Fibroblast of skin of left biceps (primary cell): ENCODE measurements around the gene ABCG1.

Experiments used
- DNase-seq, 2 experiments: peaks; one replicate each; pipeline ENCODE4 v3.0.0-alpha.2; 2013; ENCODE audit warnings: low read depth in 2 of 2

The ABCG1 gene

DNA sequence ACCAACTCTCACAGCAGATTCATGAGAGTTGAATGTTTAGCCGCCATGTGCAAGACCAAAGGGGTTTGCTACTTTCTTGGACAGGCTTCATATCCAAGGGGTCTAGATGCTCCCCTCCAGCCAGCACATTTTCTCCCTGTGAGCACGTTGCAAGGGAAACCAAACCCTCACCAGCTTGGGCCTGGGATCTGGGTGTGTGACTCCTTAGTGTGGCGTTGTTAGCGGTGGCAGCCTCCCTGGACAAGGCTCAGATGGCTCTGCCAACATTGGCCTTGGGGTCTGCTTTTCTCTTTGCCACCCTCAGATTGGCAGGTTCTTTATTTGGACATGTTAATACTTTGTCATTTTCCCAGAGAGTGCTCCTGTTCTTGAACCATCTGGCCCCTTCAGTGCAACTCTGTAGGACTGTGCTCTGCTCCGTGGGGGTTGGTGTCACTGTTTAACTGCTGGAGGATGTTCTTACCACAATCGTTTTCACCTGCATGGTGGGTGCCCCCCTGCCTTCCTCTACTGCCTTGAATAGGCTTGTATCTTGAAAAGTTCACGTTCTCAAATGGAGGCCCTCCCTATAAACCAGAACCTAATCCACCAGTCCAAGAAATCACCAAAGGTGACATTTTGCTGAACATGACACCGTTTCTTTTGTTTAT is 13.4 kb downstream of the ABCG1 start:
- DNase-seq, result no peak

DNA sequence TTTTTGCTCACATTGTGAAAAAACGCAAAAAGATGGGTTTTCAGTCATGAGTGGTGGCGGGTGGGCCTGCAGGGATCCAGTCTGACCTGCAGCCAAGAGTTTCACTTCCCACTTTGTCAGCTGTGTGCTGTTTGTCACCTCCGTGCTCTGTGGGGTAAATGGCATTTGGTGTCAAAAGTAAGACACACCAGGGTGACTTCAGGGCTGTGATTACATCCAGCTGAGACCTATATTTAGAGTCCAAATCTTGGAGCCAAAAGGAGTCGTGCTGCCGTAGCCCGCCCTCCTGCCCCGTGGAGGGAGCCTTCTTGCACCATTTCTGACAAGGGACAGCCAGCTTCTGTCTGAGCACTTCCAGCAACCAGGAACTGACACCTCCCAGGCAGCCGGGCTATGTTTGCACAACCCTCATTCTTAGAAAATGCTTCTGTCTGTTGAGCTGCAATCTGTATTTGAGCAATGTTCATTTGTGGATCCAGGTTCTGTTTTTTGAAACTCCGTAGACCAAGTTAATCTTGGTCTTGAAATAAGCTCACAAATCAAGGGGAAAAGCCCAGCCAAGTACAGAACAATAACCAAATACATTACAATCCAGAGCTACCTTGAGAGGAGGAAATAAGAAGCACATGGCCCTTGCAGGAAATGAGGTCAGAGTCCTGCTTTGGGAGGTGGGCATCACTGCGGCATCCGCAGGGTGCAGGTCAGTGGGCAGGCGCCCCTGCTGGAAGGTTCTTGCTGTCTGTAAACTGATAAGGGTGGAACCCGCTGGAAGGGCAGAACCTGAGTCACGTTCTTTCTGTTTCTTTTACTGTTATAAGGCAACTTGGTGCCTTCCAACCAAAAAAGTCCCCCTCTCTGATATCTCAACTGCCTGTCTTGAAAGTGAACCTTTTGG is 14.4 kb downstream of the ABCG1 start:
- DNase-seq, result no peak

DNA sequence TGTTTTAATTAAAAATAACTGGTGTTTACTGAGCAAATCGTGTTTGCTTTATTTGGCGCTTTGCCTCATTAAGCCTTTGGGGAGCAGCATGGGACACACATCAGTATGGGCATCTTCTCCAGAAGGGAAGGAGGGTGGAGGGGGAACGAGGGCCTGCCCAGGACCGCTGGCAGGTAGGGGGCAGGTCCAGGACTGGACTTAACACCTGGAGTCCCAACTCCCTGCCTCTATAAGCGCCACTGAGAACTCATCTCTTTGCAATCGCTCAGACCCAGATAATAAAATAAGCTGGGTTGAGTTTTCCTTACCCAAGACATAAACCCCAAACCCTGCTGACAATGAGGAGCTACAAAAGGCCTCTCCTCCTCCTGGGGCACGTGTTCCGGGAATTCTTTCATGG is 15.1 kb downstream of the ABCG1 start:
- no peak for DNase-seq

DNA sequence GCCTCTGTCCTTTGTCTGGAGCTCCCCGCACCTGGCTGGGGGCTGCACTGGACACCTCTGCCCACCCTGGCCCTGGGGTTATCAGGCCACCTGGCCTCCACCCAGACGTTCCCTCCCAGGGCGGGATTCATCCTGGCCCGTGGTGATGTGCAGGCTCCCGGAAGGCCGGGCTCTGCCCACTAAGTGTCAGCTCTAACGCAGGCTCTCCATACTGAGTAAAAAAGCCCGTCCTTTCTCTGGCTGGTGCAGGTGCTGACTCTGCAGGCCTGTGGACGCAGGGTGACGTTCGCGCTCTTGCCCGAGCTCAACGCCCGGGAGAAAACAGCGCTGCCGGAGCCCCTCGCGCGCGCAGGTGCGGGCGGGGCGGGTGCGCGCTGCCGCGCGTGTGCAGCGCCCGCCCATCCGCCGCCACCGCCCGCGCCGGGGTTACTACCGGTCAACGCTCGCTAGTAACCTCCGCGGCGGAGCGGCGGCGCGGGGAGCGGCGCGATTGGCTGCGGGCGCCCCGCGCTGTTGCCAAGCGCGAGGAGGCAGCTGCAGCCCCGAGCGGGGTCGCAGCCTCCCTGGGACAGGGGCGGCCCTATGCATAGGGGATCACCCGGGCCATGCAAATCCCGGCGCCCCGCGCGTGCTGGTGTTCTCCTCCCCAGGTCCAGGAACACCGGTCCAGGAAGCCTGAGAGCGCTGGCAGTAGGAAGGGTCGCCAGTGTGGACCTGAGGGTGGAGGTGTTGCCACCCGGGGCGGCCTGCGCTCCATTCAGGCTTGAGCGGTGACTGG is 15.7 kb downstream of the ABCG1 start:
- no peak for DNase-seq

DNA sequence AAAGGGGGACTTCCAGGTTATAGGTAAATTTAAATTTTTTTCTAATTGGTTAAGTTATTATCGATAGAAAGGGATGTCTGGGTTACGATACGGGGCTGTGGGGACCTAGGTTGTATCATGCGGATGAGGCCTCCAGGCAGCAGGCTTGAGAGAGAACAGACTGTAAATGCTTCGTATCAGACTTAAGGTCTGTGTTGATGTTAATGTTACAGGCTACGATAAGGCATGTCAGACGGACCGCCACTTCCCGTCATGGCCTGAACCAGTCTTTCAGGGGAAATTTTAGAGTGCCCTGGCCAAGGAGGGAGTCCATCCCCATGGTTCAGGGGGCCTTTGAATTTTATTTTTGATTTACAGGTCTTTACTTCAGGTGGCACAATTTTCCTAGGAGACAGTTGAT is 16.7 kb downstream of the ABCG1 start:
- no peak for DNase-seq

DNA sequence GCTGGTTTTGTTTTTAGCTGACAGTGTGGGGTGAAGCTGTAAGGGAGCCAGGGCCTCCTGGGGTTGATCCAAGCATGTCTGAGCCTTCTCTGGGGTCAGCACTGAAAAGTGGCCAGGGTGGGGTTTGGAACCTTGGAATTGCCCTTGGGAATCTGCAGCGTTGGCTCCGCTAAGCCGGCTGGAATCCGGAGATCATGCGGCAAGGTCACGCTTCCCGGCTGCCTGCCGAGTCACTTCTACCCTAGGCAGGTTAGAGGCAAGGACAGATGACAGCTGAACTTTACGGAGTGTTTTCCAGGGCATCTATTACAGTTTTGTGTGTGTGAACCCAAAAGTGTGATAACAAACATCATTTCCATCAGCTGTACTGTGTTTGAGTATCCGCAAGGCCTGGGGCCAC is 17.1 kb downstream of the ABCG1 start:
- no peak for DNase-seq

DNA sequence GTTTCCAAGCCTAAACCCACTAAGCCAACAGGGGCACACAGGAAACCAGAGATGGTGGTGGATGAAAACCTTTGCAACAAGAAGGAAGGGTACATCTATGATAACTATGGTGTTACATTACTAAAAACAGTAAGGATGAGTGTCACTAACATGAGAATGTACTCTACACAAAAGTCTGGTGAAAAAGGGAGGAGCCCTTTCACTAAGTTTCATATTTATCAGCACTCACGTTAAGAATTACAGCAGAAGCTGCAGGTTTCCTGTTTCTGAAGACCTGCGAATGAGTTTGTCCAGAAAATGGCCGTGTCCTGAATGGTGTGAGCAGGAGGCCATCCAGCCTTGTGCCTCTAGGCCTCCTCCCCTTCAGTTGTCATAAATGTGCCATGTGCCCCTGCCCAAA is 17.8 kb downstream of the ABCG1 start:
- no peak for DNase-seq

DNA sequence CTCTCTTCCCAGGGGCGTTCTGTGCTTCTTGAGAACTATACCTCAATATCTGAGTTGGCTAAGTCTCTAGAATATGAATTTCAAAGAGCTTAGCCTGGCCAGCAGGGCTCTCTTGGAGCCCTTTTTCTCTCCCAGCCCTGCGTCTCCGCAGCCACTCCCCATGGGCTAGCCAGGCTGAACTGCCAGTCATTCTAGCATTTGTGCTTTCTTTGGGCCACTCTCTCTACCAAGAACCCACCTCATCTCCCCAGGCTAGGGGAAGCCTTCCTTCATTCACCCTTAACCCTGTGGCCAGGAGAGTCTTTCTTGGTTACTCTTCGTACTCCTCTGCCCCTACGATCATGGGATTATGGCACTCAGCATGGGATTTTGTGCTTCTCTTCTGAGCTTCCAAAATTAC is 18.2 kb downstream of the ABCG1 start:
- DNase-seq, result no peak

DNA sequence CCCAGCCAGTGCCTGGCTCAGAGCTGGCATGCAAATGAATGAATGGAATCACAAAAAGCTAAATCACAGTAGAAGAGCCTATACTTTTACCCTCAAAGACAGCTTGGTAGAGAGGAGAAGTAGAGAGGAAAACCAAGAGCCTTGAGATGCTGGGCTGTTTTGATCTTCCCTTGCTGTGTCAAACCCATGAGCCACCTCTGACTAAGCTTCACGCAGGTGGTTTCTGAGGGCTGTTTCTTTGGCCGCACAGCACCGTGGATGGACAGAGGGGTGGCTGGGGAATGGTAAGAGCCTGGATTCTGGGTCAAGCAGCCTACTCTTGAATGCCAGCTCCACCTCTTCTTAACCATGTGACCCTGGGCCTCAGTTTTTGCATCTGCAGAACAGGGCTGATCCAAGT is 18.6 kb downstream of the ABCG1 start:
- DNase-seq, result no peak

DNA sequence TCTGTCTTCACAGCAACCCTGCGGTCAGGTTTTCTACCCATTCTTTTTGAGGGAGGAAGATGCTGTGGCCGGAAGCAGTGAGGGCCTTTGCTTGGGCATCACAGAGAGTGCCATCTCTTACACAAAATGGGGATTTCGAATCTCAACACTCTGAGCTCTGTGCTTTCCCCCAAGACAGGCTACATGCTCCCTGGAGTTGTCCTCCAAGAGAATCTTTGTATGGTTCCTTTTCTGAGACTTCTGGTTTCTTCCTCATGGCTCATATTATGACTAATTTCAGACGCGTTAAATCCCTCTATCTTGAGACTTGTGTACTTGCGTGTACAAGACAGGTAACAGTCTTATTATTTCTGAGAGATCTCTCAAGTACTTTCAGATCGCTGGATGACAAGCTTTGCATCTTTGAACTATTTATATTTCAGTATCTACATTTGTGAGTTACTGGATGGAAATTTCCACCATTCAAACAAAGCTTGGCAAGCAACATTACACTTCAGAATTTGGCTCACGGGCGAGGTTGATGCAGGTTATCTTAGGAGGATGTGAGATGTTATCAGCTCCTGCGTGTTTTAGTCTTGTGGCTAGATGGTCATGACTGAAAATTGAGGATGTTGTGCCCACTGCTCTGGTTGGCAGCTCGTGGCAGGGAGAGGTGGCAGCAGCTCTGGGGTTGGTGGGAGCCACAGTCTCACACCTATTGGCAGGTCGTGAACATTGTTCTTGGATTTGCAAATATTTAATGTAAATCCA is 19.4 kb downstream of the ABCG1 start:
- DNase-seq, result no peak

DNA sequence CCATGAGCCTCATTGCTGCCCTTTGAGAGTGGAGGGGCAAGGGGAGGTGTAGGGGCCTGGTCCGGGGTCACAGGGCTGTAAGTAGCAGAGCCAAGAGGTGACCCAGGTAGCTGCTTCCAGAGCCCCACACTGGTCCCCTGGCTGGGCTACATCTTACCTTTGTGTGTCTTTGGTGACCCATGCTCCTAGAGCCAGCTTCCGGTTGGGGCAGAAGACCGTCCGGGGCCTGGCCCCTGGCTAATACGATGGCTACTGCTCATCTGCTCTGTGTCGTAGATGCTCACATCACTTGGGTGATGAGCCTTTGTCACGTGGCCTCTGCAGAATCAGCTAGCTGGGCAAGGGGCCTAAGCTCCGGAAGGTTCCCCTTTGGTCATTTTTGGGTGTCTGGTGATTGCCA is 20.6 kb downstream of the ABCG1 start:
- no peak for DNase-seq

DNA sequence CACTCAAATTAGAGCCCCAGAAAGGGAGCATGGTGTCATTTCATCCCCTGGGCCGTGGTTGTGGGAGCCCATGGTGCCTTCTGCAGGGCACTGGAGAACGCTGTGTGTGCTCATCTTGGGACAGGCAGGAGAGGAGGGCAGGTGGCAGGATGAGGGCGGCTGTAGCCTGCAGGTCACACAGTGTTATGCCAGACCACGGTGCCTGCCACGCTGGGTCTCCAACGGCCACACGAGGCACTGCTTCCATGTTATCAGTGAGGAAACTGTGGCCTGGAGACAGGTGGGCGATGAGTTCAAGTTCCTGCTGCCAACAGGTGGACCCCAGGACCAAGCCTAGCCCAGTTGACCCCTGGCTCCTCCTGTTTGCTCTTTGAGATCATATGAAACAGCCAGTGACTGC is 21.0 kb downstream of the ABCG1 start:
- no peak for DNase-seq

DNA sequence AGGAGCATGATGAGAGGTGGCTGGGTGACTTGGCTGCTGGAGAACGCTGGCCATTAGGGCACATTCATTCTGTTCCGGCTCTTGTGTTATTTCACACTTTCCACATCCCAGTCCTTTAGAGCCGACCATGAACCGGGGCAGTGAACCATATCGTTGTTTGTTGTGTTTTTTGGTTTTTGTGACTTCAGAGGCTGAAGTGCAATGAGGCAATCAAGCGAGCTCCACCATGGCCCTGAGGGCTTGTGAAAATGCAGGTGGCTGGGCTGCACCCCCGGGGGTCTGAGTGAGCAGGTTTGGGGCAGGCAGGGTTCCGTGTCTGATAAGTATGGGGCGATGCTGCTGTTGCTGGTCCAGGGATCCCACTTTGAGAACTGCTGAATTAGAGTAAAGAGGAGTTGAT is 23.7 kb downstream of the ABCG1 start:
- DNase-seq, result no peak

DNA sequence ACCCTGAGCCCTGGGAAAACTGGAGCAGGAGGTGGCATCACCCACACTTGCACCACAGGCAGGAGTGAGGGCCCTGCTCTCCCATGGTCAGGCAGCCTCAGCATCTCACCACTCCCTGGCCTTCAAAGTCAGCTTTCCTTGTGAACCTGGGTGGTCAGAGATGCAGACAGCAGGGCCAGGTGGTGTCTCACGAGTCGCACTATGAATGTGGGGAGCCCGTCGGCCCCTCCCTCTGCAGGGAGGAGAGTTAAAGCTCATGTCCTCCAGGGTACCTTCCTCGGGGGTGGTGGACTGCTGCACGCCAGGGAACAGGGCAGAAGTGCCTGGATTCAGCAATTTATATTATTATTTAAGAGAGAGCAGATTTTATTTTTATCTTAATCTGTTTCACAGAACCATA is 24.1 kb downstream of the ABCG1 start:
- DNase-seq, result no peak

DNA sequence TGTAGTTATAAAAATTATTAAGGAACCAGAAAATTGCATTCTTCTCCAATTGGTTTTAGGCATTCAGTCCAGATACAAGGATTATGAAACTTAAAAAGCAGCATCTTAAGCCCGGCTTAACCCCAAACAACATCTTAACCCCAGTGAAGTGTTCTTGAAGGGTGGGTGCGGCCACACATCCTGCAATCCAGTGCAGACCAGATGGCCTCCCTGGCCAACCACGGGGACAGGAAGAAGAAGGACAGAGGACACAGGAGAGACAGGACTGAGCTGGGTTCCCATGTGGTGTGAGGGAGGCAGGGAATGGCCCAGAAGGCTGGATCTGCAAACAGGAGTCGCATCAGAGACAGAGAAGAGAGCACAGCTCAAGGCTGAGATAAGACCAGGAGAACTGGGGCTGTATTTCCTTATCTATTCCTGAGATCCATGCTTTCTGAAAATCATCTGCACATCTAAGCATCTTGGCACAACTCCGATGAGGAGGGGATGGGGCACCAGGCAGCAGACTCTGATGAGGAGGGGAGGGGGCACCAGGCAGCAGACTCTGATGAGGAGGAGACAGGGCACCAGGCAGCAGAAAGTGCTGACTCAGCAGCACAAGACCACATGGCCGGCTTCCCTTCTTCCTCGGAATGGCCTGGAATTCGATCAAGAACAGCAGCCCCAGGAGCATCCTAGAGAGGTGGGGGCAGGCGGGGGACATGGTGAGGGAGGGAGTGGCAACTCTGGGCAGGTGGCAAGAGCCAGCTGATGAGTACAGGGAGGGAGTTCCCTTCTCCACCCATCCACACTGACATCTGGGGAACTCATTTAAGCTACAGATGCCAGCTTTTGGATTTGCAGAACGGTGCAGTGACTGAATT is 26.6 kb downstream of the ABCG1 start:
- no peak for DNase-seq

DNA sequence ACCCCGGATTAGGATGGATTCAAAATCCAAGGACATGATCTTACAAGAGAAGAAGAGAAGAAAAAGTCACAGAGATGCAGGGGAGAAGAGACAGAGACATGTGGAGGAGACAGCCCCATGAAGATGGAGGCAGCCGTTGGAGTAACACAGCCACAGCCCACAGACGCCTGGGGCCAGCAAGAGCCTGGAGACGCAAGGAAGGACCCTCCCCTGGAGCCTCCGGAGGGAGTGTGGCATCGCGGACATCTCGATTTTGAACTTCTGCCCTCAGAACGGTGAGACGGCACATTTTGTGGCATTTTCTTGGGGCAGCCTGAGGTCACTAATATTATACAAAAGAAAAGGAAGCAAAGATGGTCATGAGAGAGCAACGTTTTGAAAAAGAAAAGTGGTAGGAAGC is 28.8 kb downstream of the ABCG1 start:
- no peak for DNase-seq

DNA sequence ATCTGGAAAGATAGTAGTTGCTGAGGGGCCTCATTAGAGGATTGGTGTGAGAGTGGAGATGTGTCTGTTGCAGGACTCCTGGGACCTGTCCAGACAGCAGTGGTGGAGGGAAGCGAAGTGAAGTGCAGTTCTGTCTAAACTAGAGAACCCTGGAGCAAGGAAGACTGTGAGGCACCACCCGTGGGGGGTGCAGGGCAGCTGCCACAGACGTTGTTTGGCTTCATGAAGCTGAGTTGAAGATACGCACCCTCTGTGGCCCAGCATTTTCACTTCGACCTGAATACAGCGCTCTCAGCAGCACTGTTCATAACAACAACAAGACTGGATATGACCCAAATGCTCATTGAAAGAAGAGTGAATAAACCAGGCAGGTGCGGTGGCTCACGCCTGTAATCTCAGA is 29.3 kb downstream of the ABCG1 start:
- no peak for DNase-seq

DNA sequence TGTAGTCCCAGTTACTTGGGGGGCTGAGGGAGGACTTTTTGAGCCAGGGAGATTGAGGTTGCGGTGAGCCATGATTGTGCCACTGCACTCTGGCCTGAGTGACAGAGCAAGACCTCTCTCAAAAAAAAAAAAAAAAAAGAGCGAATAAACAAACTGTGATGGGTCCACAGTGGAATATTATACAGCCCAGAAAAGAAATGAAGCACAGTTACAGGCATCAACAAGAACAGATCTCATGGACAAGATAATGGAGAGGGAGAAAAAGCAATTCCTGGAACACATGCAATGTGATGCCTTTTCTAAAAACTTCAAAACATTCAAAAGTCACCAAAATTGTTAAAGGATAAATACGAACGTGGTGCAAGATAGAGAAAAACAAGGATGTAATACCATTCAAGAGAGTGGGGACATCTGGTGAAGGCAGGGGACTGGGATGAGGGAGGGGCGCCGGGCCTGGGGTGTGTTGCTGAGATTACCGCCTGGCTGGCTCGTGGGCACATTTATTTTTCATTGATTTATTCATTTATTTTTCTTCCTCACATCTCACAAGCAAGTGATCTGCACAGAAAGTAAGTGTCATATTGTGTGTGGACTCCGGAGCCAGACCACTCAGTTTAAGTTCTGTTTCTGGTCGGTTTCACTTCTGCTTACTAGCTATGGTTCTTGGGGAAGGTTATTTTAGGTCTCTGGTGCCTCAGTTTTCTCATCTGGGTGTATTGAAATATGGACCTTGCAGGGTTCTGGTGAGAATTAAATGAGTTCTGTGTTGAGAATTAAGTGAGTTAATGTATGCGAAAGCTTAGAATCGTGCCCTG is 30.1 kb downstream of the ABCG1 start:
- no peak for DNase-seq

DNA sequence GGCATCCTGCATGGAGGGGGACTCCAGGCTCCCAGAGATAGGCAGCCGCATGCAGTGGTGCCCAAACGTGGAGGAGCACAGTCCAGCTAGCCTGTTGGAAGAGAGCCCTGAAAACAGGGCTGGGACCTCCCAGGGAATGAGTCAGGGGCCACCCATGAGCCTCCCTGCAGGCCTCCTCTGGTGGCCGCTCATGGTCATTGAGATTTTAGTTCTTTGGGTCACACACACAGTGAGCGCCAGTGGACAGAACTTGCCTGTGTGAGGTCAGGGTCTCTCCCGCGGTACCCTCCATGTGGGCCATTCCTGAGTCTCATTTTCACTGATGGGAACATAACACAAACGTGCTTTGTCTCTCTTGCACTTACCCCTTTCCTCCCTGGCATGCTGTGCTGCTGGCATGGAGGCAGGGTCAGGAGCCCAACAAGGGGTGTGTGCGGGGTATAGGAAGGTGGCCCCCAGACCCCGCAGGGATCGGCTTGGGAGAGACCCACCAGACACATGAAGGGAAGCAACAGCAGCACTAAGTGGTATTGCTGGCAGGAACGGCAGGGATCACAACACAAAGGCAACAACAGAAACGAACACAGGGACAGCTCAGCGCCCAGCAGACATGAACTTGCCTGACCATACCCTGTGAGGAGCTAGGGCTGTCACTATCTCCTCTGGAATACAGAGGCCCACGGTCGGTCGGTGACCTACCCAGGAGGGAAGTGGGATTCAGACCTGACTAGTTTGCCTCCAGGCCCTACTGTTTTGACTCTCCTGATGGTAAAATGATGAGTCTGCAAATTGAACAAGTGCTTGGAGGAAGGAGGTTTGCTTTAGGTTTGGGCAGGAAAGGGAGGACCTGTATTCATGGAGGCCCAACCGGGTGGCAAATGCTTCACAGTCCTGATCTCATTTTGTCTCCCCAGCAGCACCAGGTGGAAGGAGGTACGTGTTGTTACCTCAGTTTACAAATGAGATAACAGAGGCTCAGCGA is 31.8 kb downstream of the ABCG1 start:
- no peak for DNase-seq
